Stimulated activated CD4-positive, alpha-beta T cell treated with anti-CD3 and anti-CD28 coated beads, Interleukin-4, amount 100 ng/mL, for 24 hours (primary cell): Measurements from ENCODE around the gene NUP188.

ENCODE experiments used
- DNase-seq: peaks from one replicate; pipeline ENCODE4 v3.0.0-alpha.2; 2020

Gene NUP188

GRCh38 chr9:129008986-129009583 lies 61.6 kb downstream of the NUP188 start:
- no peak for DNase-seq

- DNase-seq = no peak
Measured at GRCh38 chr9:129009584-129010141, 62.2 kb downstream of the NUP188 start.

- no peak for DNase-seq
Measured at GRCh38 chr9:129010267-129010975, 62.9 kb downstream of the NUP188 start.

DNA sequence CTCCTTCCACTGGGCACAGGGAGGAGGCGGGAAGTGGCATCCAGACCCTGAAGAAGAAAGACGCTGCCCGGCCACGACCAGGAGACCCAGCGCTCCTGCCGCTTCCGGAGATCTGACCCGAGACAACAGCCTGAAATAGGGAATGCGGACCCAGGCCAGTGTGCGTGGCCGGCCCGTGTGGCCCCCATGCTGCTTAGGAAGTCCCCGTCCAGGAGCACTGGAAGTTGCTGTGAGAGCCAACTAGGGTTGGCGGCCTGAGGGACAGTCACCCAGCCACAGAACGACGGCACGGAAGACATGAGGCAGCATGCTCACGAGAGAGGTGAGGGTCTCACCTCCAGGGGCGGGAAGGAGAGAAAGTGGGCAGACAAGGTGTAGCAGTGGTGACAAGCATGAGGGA lies 63.7 kb downstream of the NUP188 start:
- DNase-seq = no peak

GRCh38 chr9:129011761-129012181 lies 64.3 kb downstream of the NUP188 start:
- DNase-seq = no peak

- DNase-seq = no peak
Measured at GRCh38 chr9:129012343-129012742, 64.8 kb downstream of the NUP188 start.

DNA sequence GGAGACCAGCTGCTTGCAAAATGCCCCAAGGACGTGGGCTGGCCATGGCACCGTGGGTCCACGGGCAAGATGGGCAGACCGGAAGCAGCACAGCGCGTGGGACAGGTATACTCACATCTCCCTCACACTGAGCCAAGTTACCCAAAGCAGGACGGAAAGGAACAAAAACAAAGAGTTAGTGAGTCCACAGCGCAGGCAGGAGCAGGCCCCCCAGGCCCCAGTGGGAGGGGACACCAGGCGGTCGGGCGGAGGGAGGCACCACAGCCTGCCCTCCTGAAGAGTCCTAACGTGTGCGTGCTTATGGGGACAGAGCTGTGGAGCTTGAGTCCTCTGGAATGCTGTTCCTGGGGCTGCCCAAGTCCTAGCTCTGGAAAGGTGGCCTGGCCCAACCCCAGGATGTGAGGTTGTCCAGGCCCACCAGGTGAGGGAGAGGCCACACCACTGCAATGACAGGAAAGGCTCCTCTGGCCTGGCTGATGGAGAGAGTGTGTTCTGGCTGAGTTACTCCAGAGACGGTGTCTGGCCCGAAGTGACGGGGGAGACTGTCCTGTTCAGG lies 65.5 kb downstream of the NUP188 start:
- DNase-seq = no peak

DNA sequence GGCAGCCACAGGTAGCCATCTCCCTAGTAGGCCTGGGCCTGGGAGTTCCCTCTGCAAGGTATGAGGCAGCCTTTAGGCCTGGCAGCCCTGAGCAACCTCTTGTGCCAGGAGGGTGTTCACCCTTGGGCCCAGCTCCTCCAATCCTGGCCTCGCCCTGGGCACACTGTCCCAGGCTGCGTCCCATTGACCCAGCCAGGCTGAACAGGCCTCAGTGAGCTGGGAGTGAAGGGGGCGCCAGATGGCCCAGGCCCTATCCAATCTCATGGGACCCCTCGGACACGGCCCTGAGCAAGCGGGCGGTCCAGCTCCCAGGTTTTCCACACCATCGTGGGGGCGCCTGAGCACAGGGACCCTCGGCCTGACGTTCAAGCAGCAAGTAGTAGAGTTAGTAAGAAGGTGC lies 66.2 kb downstream of the NUP188 start:
- no peak for DNase-seq

DNA sequence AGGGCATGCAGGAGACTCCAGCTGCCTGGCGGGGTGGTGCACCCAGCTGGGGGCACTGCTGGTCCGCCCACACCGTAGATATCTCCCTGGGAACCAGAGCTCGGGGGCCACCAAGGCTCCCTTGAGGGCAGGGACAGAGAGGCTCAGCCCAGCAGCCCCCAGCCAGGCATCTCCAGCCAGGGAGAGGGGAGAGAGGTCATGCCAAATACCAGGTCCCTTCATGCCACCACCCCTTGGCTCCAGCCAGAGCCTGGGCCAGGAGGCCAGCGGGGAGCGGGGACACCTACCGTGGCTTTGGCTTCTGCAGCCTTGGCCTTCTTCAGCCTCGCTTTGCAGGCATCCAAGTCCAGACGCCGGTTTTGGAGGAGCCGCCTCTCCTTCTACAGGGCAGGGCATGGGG lies 66.6 kb downstream of the NUP188 start:
- no peak for DNase-seq

DNA sequence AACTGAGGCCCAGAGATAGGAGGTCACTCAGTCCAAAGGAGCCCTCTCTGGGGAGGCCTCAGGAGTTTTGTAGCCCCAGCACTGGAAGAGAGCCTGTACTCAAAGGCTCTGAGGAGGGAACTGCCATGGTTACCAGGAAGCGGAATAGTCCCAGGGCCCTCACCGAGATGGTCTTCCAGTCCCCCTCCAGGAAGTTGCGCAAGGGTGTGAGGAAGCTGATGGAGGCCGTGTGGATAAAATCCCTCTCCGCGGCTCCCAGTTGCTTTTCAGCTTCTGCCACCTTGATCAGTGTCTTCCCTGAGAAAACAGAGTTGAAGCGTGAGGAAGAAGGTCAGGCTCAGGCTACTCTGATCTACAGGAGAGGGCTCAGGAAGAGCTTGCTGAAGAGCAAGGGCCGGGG lies 67.1 kb downstream of the NUP188 start:
- no peak for DNase-seq

DNA sequence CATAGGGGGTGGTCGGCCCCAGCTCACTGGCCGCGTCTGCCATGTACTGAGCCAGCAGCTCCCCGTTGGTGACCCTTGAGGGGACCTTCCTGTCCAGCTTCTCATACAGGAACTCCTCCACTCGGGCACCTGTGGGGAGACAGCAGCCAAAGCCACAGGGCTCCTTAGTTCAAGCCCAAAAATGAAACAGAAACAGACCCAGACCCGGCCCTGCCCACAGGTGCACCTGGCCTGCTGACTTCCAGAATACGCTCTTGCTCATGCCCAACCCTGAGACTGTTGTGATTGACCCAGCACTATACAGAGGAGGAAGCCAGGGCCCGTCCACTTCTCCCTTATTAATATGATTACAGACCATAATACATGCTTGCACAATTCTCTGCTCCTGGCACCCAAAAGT lies 73.6 kb downstream of the NUP188 start:
- no peak for DNase-seq

GRCh38 chr9:129022037-129022436 lies 74.5 kb downstream of the NUP188 start:
- DNase-seq = no peak

DNA sequence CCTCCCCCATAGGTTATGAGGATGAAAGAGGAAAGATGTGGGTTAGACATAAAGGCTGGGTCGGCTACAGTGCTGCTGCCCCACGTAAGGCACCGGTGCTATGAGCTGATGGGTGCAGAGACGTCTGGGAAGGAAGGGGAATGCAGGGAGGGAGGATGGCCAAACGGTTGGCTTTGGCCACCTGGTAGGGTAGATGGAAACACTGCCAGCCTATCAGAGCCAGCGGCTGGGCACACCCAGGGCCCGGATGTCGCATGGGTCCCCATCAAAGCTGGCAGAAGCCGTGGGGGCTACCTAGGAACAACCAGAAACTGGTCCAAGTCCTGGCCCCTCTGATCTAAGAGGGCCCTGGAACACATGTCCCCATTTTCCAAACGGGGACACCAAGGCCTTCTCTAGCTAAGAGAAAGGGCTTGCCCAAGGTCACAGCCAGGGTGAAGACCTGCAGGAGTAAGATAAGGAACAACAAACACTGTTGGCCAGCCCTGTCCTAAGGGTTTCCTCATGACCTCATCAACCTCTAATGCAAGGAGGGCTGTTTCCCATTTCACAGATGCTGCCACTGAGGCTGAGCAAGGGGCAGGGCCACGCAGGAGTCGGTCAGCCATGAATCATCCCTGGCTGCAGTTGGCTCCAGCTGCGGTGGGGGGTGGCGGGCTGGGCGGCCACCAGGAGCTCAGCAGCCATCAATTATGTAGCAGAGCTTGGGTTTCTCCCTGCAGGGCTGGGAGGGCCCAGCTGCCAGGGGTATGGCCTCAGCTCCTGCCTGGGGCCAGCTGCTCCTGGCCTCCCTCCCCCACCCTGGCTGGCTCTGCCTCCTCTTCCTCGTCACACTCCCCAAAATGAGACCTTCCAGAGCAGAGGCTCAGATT lies 75.8 kb downstream of the NUP188 start:
- no peak for DNase-seq

- DNase-seq = no peak
Measured at GRCh38 chr9:129023908-129024233, 76.4 kb downstream of the NUP188 start.

- DNase-seq = no peak
Measured at GRCh38 chr9:129026442-129027223, 79.1 kb downstream of the NUP188 start.

GRCh38 chr9:129027224-129027684 lies 79.8 kb downstream of the NUP188 start:
- no peak for DNase-seq

GRCh38 chr9:129027685-129028191 lies 80.2 kb downstream of the NUP188 start:
- no peak for DNase-seq

GRCh38 chr9:129028192-129028966 lies 80.9 kb downstream of the NUP188 start, which contains the start of gene SH3GLB2:
SH3GLB2 (minus strand) TSS chr9:129028331; CDS start chr9:129028154, 177 bp downstream.
- DNase-seq = peak; percentile 93

- DNase-seq = no peak
Measured at GRCh38 chr9:129030191-129030590, 82.7 kb downstream of the NUP188 start.

DNA sequence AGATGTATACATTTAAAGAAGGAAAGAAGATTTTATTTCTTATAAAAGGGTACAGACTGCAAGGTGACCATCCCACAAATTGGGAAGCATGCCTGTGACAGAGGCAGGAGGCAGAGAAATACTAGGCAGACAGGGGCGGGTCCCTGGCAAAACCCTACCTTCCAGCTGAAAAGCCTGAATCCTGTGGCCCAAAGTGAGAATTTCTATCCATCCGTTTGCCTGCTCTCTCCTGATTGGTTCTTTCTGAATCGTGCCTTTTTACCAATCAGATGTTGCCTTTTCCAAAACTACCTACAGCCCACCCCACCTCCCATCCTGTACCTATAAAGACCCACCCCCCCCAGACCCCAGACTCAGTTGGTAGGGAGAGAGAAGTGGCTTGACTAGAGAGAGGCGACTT lies 84.0 kb downstream of the NUP188 start:
- no peak for DNase-seq

DNA sequence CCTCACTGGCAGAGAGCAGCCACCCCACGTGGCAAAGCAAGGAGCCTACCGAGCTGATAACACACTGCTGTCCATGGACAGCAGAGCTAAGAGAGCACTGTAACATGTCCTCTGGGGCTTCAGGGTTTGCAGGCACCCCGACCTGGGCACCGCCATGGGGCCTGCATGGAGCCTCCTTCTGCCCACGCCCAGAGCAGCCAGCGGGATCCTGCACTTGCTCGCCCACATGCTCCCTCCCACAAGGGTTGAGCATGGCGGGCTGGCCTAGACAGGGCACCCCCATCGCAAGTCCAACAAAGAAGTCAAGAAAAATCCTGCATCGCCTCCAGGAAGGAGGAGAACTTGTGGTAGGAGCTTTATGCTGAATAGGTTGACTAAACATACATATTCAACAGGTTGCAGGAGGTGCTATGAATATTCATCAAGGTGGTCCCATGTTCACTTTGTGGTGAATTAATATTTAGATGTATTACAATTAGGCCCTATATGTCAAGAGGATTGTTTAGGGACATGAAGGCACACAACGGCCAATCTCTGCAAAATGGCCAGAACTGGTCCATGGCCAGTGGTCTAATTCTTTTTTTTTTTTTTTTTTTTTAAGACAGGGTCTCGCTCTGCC lies 85.2 kb downstream of the NUP188 start:
- DNase-seq = no peak
